ENCODE measurements around the gene STARD13. TPM values are rescaled to one million over a fixed set of nuclear protein-coding genes. Genes with fewer than 3 reads are reported as not detected.

Gene STARD13
- total RNA-seq, 1 donor from 2014 or later = 8.9 TPM

DNA sequence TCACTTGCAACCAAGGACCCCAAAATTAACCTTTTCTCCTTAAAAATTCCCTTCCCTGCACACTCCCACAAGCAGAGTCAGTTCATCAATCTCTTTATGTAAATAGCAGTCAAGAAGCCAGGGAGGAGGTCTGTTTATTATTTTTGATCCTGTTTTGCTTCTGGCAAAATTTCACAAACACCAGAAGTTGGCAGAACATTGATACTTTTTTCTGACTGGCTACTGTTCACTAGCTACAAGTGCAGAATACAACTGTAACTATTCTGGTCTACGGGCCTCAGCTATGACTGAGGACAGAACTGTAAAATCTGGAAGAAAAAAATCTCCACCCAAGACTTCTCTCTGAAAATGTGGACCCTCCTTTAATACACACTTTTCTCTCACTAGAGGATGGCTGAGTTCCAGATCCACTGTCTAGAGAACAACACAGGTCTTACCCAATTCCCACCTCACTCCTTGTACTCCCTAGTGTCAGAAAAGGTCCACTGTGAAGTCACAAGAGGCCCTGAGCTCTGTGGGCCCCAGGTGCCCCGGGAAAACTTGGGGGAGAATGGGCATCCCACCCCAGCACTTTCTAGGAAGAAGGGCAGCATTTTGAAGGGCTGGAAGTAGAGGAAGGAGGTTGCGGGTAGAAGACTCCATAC, 14.5 kb downstream of the STARD13 start:
- H3K4me3 ChIP-seq (ENCODE audit: low read depth, low read length) = no peak overlapping the region
- DNase-seq (ENCODE audit: low read depth) = no peak
- TF ChIP-seq, protein P1, sequence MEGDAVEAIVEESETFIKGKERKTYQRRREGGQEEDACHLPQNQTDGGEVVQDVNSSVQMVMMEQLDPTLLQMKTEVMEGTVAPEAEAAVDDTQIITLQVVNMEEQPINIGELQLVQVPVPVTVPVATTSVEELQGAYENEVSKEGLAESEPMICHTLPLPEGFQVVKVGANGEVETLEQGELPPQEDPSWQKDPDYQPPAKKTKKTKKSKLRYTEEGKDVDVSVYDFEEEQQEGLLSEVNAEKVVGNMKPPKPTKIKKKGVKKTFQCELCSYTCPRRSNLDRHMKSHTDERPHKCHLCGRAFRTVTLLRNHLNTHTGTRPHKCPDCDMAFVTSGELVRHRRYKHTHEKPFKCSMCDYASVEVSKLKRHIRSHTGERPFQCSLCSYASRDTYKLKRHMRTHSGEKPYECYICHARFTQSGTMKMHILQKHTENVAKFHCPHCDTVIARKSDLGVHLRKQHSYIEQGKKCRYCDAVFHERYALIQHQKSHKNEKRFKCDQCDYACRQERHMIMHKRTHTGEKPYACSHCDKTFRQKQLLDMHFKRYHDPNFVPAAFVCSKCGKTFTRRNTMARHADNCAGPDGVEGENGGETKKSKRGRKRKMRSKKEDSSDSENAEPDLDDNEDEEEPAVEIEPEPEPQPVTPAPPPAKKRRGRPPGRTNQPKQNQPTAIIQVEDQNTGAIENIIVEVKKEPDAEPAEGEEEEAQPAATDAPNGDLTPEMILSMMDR (conservative IDR thresholded peaks at IDR 0.05; ENCODE audit: low read depth, low read length) = no peak

- TF ChIP-seq, protein P1 (conservative IDR thresholded peaks at IDR 0.05; ENCODE audit: low read depth, low read length) = no peak
- no peak for DNase-seq (ENCODE audit: low read depth)
Measured at GRCh38 chr13:33265607-33266006, 19.9 kb downstream of the STARD13 start.

DNA sequence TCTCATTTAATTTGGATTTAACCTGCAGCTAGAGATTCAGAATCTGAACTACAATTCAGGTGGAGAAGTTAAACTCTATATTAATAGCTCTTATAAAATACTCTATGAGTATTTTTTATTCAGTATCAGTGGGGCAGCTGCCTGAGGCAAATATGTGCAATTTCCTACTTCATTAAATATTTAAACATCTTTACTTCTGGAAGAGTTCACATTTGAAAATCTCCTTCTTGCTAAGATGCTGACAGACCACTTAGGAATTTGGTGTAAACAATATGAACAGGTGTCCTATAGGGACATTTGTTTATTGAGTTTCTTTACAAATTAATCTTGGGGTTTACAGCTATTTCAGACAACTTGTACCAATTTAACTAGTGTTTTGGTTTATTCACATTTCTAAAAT, 20.4 kb downstream of the STARD13 start:
- TF ChIP-seq, protein P1 (conservative IDR thresholded peaks at IDR 0.05; ENCODE audit: low read depth, low read length) = no peak
- no peak overlapping the region for H3K4me3 ChIP-seq (ENCODE audit: low read depth, low read length)
- no peak for DNase-seq (ENCODE audit: low read depth)

More at GRCh38 chr13:33265607-33266006, 19.9 kb downstream of the STARD13 start:
- no peak overlapping the region for H3K4me3 ChIP-seq (ENCODE audit: low read depth, low read length)

DNA sequence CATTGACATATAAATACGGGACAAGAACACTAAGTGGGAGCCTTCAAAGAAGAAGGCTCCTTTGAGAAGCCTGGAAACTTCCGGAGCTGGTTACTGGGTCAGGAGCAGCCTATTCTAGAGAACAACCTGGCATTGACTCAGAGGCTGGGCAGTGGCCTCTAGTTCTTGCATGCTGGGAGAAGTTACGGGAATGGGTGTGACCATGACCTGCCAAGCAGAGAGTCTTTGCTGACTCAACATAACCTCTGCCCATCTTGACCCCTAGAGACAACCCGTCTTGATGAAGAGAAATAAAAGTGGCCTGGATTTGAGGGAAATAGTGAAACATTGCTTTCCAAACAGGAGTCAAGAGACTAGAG, 21.0 kb downstream of the STARD13 start:
- peak; percentile 80 for DNase-seq (ENCODE audit: low read depth)
- TF ChIP-seq, protein P1 (conservative IDR thresholded peaks at IDR 0.05; ENCODE audit: low read depth, low read length) = no peak
- no peak overlapping the region for H3K4me3 ChIP-seq (ENCODE audit: low read depth, low read length)

GRCh38 chr13:33263976-33264619, 21.5 kb downstream of the STARD13 start:
- TF ChIP-seq, protein P1 (conservative IDR thresholded peaks at IDR 0.05; ENCODE audit: low read depth, low read length) = no peak
- H3K4me3 ChIP-seq (ENCODE audit: low read depth, low read length) = no peak overlapping the region
- peak; percentile 87 for DNase-seq (ENCODE audit: low read depth)

DNA sequence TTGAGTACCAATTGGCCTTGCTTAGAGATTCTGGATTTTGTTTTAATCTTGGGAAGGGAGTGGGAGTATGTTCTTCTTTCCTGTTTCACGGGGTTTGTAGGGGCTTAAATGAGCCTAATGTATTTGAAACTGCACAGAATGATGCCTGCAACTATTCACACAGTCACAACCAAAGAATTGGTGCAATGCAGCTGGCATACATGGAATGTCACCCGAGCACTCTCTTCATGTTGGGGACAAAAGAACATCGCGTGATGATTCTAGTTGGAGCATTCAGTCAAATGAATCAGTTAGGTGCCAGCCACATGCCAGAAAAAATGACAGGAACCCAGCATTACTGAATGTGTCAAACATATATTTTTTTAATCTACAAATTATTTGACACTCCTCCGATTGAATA, 22.1 kb downstream of the STARD13 start:
- no peak for DNase-seq (ENCODE audit: low read depth)
- TF ChIP-seq, protein P1 (conservative IDR thresholded peaks at IDR 0.05; ENCODE audit: low read depth, low read length) = no peak
- no peak overlapping the region for H3K4me3 ChIP-seq (ENCODE audit: low read depth, low read length)

- TF ChIP-seq, protein P1 (conservative IDR thresholded peaks at IDR 0.05; ENCODE audit: low read depth, low read length) = peak; percentile 47
- H3K4me3 ChIP-seq (ENCODE audit: low read depth, low read length) = no peak overlapping the region
- no peak for DNase-seq (ENCODE audit: low read depth)
Measured at GRCh38 chr13:33262997-33263396, 22.6 kb downstream of the STARD13 start.

All from epithelial cell of proximal tubule (primary cell).